HL-60 (cell line): Measurements from ENCODE around the gene PRND.

Experiments
- POLR2AphosphoS5 ChIP-seq: IDR thresholded peaks from 2 replicates; pipeline ENCODE4 v1.6.1; 2012; ENCODE audit warnings: low read depth
- REST ChIP-seq: IDR thresholded peaks from 2 replicates; pipeline ENCODE4 v1.6.1; 2012; ENCODE audit warnings: low read depth; ENCODE audit not compliant: insufficient replicate concordance
- SPI1 ChIP-seq: IDR thresholded peaks from 2 replicates; pipeline ENCODE4 v1.6.1; 2012; ENCODE audit warnings: low read depth, mild to moderate bottlenecking, borderline replicate concordance
- TF ChIP-seq, protein P1 (sequence below): IDR thresholded peaks from one replicate; pipeline ENCODE4 v1.5.1; 2011; ENCODE audit warnings: low read length, control low read depth, inconsistent platforms; ENCODE audit not compliant: insufficient read depth

GRCh38 chr20:4730780-4731179 is 9.1 kb downstream of the PRND start:
- TF ChIP-seq POLR2AphosphoS5, result no peak
- TF ChIP-seq, protein P1, sequence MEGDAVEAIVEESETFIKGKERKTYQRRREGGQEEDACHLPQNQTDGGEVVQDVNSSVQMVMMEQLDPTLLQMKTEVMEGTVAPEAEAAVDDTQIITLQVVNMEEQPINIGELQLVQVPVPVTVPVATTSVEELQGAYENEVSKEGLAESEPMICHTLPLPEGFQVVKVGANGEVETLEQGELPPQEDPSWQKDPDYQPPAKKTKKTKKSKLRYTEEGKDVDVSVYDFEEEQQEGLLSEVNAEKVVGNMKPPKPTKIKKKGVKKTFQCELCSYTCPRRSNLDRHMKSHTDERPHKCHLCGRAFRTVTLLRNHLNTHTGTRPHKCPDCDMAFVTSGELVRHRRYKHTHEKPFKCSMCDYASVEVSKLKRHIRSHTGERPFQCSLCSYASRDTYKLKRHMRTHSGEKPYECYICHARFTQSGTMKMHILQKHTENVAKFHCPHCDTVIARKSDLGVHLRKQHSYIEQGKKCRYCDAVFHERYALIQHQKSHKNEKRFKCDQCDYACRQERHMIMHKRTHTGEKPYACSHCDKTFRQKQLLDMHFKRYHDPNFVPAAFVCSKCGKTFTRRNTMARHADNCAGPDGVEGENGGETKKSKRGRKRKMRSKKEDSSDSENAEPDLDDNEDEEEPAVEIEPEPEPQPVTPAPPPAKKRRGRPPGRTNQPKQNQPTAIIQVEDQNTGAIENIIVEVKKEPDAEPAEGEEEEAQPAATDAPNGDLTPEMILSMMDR, result no peak
- TF ChIP-seq REST, result peak; percentile 92
- TF ChIP-seq SPI1, result no peak
